ENCODE measurements around the gene BCL11B. TPM values are rescaled to one million over a fixed set of nuclear protein-coding genes. Genes with fewer than 3 reads are reported as not detected.

The BCL11B gene
- polyA plus RNA-seq, 5 donors = 2.6 to 3.4 (median 3.1) TPM

DNA sequence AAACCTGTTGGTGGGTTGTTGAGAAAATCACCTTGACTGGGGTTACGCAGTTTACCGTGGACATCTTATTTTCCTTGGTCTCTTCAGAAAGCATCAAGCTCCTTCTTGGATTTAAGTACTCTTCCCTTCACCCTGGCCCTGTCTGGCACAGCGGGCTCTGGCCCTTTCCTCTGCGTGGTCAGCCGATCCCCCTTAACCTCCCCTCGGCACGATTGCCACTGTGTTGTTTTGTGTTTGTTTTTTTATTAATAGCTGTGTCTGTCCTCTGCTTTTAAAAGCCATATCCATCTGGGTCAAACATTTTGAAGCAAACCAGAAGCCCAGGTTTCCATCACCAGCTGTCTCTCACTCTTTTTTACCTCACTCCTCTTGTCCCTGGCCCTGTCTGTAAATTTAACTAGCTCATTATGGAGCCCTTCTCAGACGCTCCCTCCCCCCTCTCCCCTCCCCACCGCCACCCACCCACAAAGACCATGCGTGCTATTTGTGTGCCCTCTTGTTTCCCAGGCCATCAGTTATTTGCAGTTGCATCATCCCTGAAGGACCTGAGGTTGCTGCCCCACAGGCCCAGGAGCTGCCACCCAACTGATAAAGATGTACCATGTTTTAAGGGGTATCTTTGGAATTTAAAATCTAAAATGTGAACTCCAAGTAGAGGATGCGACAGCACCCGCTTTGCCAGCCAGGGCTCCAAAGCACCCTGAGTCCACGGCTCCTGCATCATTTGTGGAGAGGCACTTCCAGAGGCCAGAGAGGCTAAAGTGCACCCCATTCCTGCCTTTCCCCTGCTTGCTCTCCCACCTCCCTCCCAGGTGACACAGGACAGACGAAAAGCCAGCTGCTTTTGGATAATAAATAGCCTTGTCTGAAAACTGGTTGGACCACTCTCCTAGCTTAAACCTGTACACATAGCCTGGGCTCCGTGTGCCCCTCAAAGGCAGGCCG, 3.9 kb downstream of the BCL11B start:
- DNase-seq = no peak

DNA sequence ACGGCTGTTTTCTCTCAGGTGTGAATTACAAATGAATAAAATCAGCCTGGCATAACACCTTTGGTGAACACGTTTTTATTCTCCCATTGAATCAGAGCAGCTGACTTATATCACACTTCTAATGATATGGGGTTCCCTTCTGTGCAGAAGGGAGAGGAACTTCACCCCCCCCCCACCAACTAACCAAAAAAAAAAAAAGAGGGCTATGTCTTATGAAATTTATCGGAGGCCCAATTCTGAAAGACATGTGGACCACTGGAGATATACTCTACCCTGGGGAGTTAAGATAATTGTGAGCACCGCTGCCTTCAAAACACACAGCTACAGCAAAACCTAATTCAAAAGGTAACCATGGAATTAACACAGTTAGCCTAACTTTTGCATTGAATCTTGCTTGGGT, 4.6 kb downstream of the BCL11B start:
- DNase-seq = no peak

DNA sequence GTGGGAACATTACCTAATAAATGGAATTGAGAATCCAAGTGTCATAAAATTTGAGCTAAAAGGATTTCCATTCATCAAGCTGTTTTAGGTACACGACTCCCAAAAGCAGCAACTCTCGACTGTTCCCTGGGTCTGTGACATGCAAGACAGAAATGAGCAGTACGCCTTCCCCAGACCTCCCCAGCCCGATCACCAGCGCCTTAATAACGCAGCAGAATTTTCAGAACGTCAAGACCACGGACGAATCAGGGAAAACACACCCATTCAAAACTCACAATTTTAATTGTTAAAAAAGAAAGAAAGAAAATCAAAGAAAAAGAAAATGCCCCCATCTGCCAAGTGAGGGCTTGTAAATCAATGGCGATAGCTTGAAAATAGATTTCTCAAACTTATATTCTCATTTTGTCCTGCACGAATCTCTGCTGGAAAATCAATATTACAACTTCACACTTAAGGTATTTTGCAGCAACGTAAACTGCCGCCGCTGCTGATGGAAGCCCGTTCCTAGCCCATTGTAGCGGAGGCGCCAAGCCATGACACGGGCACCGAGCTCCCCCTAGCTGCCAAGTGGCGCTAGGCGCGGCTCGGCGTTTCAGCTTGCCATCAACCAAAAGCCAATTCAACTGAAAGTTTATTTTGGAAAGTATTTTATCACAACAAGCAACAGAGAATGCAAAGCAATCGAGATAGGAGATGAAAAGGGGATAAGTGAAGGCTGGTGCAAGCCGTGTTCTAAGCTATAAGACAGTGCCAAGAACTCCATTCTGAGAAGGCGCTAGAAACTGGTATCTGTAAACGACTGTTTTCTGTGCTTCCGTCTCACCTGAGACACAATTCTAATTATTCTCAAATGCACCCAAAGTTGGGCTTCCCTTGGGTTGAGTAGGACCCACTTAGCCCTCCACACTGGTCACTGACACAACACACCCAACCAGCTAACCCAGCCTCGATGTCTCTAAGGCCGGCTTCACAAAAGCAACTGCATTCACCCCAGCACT, 5.5 kb downstream of the BCL11B start:
- peak; percentile 71 to 77 for DNase-seq

DNA sequence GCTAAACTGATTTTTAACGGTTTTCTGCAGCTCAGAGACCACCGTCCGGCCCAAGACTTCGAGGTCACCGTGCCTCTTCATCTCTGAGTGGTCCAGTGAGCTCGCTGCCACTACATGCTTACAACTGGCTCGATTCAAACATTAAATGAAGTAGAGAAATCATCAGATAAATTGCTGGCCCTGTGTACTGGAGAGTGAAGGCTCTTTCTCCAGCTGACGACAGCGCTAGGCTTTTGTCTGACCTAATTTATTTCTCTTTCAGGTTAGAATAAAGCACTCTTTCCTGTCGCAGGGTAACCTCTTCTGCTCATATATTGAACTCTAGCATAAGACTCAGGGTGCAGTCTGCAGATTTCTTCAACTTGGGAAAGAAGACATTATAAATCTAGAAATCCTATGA, 6.4 kb downstream of the BCL11B start:
- DNase-seq = no peak

DNA sequence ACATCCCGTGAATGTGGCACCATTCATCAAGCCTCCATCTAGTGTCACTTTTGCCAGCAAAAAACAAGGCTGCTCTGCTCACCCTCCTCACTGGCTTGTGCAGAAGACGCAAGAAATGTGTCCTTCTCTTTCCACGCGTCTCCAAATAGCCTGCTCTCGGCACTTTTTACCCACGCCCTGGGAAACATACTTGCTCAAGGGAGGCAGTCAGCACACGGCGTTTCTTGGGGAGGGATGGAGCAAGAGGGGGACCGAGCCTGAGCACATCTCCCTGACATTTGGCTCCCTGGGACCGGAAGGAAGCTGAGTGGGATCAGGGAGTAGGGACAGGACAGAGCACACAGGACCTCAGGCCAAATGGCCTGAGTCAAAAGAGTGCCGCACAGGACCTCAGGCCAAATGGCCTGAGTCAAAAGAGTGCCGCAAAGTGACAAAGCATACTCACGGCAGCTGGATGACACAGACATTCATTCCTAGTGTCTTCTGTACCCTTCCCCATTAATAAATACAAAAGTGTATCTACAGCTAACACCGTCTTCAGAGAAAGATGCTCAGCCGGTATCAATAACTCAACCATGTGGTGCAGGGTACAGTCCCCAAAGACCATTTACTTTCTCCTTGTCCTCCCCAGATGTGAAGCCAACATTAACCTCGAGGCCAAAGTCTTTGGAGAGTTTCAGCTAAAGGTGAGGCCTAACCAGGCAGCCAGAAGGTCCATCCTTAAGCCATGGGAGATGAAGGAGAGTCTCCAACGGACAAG, 7.1 kb downstream of the BCL11B start:
- DNase-seq = no peak

DNA sequence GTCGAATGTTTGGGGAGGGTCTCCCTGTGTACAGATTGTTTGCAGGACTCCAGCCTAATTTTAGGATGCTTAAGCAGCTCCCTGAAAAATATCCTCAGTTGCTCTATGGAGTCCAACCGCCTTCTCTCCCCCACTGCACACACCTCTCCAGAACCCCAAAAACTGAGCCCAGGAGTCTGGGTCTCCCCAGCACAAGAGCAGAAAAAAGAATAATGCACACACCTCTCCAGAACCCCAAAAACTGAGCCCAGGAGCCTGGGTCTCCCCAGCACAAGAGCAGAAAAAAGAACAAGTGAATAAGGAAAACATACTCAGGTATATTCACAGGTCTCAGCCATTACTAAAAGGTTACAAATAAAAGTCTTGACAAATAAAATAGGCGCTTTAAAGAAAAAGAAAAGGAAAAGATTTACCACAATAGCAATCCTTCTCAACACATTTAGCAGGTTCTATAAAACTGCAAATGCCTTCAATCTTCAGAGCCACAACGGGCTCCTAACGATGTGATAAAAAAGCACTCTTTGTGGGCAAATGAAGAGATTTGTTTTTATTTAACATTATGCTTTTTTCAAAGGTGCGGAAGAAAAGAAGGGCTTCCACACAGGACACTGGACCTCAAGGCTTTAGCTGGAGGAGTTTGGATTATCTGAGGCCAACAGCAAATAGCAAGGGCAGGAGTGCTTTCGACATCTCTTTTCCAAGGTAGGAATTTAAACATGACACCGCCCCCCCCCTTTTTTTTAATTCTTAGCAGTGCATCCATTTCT, 8.2 kb downstream of the BCL11B start:
- no peak for DNase-seq

DNA sequence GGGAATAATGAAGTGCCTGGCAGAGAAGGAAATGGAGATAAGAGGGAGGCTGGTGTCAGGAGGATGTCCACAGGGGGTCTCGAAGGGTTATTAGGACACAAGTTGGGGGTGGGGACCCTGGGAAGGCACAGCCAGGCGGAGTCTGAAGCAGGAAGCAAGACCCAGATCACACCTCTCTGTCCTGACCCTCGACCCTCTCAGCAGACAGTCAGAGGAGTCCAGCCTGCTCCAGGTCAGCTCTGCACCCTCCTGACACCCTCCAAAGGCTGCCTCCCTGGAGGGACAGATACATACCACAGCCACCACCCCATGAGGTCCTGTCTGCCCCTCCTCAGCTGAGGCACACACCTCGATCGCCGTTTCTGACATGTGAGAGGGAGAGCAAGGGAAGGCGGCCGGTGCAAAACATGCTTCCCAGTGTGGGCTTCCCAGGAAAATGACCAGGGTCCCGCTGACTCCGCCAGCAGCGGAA, 9.0 kb downstream of the BCL11B start:
- DNase-seq = no peak

DNA sequence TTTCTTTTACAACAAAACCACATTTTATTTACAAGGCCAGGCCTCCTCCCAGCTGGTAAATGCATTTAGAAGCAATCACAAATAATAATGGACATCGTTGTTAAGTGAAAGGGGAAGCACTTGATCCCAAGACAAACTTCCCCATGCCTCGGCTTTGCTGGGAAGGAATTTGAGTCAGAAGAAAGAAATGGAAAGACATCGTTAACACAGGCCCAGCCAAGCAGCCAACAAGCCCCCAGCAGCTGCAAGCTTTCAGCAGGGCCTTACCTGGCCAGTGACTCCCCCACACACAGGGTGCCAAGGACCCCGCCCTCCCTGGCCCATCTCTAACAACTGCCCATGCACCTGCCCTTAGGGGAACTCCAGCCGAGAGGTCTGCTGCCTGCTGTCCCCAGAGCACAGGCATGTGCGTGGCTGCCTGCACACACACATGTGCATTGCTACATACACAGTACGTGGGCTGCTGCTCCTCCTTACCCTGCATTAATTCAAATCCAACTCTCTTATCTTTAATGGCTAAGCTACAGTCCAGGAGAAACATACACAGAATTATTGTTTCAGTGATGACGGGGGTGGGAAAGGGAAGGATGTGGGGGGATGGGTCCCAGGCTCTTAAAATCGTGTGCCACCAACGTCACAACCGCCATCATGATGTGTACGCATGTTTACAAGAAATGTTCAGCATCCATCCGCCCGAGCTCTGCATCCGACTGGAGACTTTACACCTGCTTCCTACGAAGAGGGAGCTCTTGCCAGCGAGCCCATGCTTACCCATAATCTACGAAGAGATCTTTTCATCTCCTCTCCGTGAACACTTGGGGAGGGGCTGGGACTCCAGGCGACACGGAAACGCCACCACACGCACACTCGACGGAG, 9.8 kb downstream of the BCL11B start:
- no peak for DNase-seq

DNA sequence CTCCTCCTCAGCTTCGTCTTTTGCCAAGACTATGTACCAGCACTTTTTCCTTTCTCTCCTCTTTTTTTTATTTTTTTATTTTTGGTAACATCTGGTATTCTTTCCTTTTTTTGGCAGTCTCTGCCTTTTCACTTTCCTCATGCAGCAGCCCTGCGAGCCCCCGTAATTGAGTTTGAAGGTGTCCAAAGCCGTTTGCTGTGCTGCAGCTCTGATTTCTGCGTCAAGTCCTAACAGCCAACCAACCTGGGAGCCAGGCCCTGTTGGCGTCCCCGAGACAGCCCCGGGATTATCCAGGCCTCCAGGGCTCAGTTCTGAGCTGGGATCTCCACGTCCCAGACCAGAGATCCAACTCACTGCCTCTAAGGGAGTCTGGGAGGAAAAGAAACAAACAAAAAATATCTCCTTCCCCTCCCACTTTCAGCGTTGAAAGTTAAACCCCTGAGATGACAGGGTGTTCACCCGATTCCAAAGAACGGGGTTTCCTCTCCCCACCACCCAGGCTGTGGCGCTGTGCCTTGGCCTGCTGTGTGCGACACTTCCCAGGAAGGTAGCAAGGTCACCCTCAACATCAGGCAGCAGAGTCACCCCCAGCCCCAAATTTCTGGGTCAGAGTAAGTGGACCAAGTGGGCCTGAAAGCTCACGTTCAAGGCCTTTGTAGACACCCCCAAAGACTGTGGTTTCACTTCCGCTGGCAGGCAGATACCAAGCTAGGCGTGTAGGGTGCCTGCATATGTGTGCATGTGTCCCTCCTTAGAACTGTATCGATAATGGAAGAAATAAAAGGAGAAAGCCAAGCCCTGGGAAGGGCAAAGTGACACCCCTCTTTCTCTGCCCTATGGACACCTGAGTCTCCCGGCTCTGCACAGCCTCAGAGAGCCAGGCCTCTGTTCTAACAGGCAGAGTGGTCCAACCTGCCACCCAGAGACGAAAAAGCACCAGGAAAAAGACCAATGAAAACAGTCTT, 11.1 kb downstream of the BCL11B start:
- no peak for DNase-seq

DNA sequence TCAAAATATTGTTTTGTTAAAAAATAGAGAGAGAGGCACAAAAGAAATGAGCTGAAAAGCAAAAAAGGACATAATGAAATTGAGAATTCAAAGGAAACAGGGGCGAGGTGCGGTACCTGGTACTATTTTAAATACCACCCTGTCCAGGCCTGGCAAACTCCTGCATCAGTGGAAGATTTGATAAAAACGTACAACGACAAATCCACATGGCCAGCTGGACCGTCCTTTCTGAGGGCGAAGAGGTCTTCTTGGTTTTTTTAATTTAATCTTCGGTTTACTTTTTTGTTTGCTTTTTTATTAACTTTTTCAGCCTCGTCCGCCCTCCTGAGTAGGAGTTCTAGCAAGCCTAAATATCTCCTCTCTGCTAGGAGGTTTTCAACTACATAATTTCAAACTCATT, 11.9 kb downstream of the BCL11B start:
- DNase-seq = no peak

DNA sequence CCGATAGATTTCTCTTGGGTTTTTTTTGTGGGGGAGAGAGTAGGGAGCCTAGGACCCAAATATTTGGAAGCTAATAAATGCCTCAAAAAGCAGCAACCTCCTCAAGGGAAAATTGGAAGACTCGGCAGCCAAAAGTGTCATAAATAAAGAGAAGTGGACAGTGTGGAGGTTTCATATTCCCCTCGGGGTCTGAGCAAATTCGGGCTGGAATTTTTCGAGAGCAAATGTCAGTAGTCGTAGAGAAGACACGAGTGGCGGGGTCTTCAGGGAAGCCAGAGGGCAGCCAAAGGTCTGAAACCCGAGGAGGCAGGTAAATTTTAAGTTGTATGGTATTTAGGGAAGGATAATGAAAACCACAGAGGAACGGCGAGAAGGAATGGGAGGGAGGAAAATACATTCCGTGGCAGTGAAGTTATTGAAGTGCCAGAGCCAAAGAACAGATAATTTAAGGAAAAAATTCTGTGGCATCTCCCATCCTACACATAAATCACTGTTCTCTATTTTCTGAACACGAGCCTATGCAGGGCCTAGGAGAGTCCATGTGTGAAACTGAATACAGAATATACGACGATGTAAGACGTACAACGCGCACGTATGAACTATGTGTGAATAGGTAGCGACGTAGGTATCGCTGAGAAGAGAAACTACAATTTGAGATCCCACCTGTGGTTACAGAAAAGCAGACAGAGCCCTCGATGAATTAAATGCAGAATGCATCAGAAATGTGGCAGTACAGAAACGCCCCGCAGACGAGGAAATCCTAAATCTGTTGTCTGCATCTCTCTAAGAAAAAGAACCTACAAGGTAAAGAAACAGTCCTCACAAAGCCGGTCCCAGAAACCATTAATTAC, 12.9 kb downstream of the BCL11B start:
- no peak for DNase-seq

DNA sequence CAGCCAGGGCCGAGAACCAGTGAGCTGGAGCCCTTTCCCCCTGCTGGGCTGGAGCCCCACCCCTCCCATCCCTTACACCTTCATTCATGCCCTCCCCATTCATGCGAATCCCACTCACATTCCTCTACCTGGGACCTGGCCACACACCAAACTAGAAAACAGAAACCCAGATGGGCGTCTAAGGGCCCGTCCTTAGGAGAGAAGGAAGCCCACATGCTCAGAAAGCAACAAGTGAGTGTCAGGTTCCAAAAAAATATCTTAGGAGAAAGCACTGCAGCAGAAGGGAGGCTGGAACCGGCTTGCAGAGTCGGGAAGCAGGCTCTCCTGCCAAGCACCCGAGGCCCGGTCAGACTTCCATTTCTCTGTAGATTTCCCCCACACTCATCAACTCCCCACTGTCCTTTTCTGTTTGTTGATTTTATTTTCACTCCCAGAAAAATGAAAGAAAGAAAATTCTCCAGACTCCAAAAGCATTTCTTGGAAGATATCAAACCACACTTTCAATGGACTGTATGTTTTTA, 13.6 kb downstream of the BCL11B start:
- no peak for DNase-seq

DNA sequence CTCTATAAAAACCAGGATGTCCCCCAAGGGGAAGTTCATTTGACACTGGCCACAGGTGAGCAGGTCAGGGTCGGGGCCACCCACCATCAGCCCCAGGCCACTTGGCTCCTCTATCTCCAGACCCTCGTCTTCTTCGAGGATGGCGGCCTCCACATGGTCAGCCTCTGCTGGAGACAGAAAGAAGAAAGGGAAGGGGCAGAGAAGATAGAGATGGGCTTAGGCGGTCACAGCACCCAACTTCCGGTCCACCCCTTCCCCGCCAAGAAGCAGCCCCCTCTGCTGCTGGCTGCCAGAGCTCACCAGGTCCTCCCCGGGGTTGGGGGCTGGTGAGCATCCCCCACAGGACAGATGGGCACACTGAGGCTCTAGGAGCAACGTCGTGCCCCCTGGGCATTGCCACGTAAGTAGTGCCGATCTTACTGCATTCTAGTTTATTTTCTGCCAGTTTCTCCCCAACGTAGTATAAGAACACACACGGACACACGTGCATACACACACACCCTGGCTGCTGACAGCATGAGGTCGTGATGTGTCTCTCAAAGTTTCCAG, 14.2 kb downstream of the BCL11B start:
- no peak for DNase-seq

DNA sequence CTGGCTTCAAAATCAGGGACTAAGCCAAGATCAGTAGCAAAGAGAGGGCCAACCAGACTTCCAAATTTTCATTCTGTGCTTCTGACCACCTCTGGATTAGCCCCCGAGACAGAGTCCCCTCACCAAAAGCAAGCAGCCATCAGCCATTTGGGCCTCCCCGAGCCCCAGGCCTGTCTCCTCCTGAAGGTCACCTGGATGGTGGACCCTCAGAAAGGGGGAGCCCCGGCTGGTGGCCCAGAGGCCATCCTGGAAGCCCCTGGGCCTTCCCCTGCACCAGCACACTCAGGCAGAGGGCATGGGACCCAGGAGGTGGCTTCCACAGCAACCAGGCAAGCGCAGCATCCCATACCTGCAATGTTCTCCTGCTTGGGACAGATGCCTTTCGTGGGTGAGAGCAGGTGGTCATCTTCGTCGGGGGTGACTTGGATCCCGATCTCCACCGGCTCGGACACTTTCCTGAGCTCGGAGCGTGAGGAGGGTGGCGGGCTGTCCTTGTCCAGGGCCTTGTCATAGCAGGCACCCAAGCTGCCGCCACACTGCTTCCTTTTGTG, 14.8 kb downstream of the BCL11B start:
- no peak for DNase-seq

DNA sequence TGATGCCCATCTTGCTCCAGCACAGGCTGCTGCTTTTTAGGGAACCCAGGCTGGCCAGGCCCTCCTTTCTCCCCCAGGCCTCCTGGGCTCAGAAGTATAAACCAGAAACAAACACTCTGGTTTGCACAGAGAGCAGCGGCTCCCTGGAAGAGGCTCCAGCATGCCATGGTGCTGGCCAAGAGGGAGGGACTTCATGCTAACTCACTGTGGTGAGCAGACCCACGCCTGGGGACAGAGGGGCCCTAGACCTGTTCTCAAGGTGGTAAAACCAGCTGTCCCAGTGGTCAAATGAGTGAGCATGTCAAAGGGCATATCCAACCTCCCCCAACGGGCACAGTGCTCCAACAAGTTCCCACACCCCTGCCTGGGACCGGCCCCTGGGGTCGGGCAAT, 15.5 kb downstream of the BCL11B start:
- DNase-seq = no peak

DNA sequence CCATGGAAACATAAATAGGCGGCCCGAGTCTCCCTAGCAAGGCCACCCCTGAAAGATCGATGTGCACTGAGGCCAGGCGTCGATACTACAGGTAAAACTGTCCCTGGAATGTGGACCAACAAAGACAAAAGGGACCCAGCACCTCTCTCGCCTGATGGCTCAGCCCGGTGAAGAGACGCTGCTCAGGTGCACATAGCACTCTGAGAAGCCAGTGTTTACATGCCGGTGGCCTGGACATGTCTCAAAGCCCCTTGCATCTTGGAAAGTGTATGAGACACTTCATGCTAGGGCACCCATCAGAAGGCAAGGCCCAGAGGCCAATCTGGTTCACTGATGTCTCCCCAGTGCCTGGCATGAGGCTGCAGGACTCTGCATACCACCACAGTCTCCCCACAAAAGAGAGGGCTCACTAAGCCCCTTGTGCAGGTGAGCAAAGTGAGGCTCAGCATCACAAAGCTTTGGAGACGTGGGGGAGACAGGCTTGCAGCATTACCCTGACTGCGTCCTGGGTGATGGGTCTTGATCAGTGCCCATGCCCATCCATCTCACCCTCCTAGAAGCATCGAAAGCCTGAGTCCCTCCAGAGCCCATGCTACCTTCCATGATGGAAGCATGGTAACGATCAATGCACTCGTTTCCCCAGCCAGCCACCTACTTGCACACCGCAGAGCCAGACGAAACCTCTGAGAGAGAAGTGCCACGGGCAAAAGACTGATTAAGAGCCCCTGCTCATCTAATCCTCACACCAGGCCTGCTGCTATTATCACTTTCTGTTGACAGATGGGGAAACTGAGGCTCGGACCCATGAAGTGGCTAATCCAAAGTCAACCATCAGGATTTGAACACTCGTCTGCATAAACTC, 16.1 kb downstream of the BCL11B start:
- no peak for DNase-seq
